Hematopoietic multipotent progenitor cell treated with erythropoietin and hydrocortisone succinate and interleukin-3 and kit ligand, for 6 days (in vitro differentiated cells): ENCODE results near the gene RHBDF1.
"Not testable (repeated sequence)": the region's sequence is repeated elsewhere in the genome, so short reads cannot be mapped to it uniquely, and the experiment has no call there.

Source experiments
- DNase-seq: peaks from one replicate; pipeline ENCODE4 v3.0.0-alpha.2; 2015

Gene RHBDF1

GRCh38 chr16:56231-56927 lies 16.1 kb downstream of the RHBDF1 start:
- DNase-seq = no peak

GRCh38 chr16:55571-56136 lies 16.8 kb downstream of the RHBDF1 start:
- DNase-seq = no peak

GRCh38 chr16:54237-54581 lies 18.2 kb downstream of the RHBDF1 start:
- DNase-seq = no peak

GRCh38 chr16:53346-54236 lies 18.8 kb downstream of the RHBDF1 start, which contains the start of the genes POLR3K and SNRNP25:
Gene POLR3K (minus strand): TSS chr16:53608. CDS start chr16:53586, 22 bp downstream.
Gene SNRNP25 (plus strand): TSS chr16:53828. CDS start chr16:54017, 189 bp downstream.
- peak; percentile 98 for DNase-seq

- no peak for DNase-seq
Observed at GRCh38 chr16:50769-51591, 21.5 kb downstream of the RHBDF1 start.

GRCh38 chr16:47234-47633 lies 25.2 kb downstream of the RHBDF1 start:
- DNase-seq = no peak

- DNase-seq = not testable (repeated sequence)
Observed at GRCh38 chr16:46510-46909, 25.9 kb downstream of the RHBDF1 start.

GRCh38 chr16:45454-45853 lies 27.0 kb downstream of the RHBDF1 start:
- DNase-seq = no peak

GRCh38 chr16:44655-45054 lies 27.8 kb downstream of the RHBDF1 start:
- no peak for DNase-seq

GRCh38 chr16:43294-43693 lies 29.1 kb downstream of the RHBDF1 start:
- DNase-seq = no peak

- DNase-seq = no peak
Observed at GRCh38 chr16:42691-43090, 29.7 kb downstream of the RHBDF1 start.

GRCh38 chr16:42069-42457 lies 30.4 kb downstream of the RHBDF1 start:
- no peak for DNase-seq

- no peak for DNase-seq
Observed at GRCh38 chr16:41439-42068, 30.9 kb downstream of the RHBDF1 start.

GRCh38 chr16:38941-39892 lies 33.2 kb downstream of the RHBDF1 start:
- peak; percentile 40 for DNase-seq

GRCh38 chr16:38206-38605 lies 34.2 kb downstream of the RHBDF1 start:
- DNase-seq = not testable (repeated sequence)

- no peak for DNase-seq
Observed at GRCh38 chr16:37511-37910, 34.9 kb downstream of the RHBDF1 start.

GRCh38 chr16:36336-36984 lies 36.0 kb downstream of the RHBDF1 start:
- DNase-seq = no peak

GRCh38 chr16:35678-36305 lies 36.6 kb downstream of the RHBDF1 start:
- DNase-seq = no peak

- peak; percentile 60 for DNase-seq
Observed at GRCh38 chr16:35011-35677, 37.3 kb downstream of the RHBDF1 start.

- no peak for DNase-seq
Observed at GRCh38 chr16:34648-34987, 37.8 kb downstream of the RHBDF1 start.
